SKM-1 treated with dmso at 0.1 percent for 144 hours (cell line): ENCODE results near the gene PLXDC1.
A peak's percentile ranks its signal among the peaks of the same experiment; 100 is the strongest.

Source experiments
- DNase-seq: peaks from one replicate; lab custom pipeline; 2025; ENCODE audit not compliant: unreplicated experiment; lab: John Stamatoyannopoulos, UW

The PLXDC1 gene

DNA sequence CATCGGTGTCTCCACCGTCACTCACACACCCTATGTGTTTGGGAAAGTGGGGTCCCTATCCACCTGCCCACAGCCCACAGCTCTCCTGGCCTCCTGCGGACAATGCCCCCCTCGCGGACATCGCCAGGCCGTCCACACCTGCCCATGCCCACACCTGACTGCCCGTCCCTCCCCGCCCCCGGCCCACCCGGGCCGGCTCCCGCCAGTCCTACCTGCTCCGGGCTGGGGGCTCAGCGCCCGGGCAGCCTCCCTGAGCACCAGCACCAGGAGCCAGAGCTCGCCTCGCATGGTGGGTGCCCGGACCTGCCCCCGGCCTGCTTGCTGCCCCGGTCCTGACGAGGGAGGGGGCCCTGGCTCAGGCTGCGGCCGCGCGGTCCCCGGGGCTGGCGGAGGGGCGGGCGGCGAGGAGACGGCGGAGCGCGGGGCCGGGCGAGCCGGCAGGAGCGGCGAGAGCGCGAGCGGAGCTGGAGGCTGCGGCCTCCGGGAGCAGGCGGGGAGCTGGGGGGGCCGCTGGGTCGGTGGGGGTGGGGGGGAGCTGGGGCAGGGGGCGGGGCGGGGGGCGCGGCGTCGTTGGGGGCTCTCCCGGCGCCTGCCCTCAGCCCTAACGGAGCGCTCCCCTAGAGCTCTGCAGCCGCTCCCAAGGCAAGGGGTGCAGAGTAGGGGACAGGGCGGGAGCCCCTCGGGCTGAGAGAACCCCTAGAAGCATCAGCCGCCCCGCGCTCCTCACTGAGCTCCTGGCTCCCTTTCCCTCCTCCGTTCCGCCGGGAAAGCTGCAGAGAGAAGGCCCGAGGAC lies at the start of gene PLXDC1:
Gene PLXDC1 (minus strand): TSS at position 488 of the 793 bp plus-strand sequence. CDS start 200 bp downstream, at position 288.
- DNase-seq = no peak

DNA sequence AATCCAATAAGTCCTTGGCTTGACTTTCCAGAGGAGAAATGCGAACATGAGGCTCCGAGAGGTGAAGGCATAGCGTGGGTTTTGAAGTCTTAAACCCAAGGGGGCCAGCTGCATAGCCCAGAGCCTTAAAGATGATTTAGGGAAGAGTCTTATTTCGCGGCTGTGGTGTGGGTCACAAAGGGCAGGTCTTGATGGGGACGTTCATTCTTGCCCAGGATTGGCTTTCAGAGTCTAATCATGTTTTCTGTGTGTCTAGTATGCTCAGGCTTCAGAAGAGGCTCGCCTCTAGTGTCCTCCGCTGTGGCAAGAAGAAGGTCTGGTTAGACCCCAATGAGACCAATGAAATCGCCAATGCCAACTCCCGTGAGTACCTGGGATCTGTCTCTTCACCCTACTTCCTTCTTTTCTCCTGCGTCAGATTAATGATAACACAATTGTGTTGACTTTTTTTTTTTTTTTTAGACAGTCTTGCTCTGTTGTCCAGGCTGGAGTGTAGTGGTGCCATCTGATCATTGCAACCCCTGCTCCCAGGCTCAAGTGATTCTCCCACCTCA lies 49.6 kb upstream of the PLXDC1 start:
- DNase-seq = no peak

DNA sequence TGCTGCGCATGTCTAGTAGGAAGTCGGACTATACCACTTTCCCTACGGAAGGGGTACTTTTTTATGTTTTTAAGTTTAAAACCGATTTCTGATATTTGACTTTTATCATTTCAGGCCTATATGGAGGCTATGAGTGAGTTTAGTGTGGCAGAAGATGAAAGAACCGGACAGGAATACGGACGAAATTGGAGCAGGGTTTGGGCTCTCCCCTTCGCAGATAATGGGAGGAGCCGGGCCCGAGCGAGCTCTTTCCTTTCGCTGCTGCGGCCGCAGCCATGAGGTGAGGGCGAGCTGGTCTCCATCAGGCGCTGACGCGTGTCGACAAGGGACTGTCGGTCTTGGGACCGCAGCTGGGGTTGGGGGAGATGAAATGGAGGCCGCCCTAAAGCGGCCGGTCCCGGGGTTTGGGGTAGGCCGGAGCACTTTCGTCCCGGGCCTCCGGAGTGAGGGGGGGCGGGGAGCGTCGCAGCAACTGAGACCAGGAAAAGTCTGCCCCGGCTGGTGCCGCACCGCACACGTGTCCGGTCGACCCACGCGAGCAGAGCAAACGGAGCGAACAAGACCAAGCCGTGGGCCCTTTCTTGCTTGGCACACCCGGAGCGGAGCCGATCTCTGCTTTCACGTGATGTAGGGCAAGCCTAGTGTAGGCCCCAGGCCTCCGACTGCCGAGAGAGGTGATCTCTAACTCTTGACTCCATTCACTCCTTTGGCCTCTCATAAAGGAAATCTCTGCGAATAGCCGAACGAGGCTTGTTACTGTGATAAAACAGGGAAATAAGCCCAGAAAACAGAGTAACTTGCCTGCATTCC lies 48.8 kb upstream of the PLXDC1 start, which contains the start of gene RPL19:
Gene RPL19 (plus strand): TSS at position 214 of the 810 bp plus-strand sequence. CDS start 62 bp downstream, at position 276.
- peak; percentile 86 for DNase-seq

DNA sequence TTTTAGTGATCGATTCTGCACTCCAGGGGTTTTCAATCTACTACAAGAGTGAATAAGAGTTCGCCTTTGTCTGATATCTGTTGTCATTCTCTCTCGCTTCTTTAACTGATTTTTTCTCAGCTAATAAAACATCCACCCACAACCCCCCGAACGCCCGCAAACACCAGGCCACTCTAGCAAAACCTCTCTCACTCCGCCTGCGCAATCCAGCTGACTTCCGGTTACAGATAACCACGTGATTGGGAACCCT lies 48.3 kb upstream of the PLXDC1 start:
- peak; percentile 93 for DNase-seq

DNA sequence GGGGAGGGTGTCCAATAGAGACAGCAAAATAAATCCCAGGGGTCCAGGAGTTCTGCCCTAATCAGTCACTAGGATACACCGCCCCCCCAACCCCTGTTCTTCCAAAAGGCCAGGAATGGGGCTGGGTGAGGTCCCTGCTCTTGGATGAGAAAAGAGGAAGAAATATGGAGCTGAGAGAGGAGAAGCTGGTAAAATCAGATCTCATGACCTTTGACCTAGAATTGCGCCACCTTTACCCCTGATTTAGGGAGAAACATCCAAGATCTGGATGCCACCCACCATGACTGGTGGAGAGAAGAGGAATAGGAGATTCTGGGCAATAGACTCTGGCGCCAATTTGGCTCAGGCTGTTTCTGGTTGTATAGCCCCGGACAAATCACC lies 46.7 kb upstream of the PLXDC1 start:
- DNase-seq = no peak

DNA sequence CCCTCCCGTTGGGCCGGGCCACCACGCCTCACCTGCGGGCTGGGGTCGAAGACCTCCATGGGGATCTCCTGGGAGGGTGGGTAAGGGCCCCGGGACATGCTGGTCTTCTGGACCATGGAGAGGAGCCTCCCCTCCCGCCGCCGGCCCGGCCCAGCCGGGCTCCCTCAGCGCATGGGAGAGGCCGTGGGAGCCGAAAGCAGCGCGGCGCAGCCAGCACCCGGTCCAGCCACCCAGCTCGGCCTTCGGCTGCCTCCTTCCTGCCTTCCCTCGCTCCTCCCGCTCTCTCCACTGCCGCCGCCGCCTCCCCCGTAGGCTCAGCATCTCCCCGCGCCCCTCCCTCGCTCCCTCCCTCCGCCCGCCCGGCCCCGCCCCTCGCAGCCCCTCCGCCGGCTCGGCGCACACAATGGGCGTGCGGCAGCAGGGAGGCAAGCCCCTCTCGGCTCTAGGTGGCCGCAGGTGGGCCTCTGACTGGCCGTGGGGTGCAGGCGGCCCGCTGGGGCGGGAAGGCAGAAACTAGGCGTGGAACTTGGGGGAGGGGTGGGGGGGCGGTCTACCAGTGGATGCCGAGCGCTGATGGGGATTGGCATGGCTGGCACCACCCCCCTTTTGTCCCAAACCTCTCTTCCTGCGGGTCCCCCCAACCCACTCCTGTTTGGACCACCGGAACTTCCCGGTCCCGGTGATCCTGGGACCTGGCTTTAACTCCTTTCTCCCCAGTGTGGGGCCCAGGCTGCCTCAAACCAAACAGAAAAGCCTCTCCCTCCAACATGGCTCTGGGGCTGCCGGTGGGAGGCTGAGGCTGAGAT lies 46.1 kb upstream of the PLXDC1 start, which contains the start of gene CACNB1:
Gene CACNB1 (minus strand): TSS at position 290 of the 806 bp plus-strand sequence. CDS start 174 bp downstream, at position 116.
- DNase-seq = no peak

DNA sequence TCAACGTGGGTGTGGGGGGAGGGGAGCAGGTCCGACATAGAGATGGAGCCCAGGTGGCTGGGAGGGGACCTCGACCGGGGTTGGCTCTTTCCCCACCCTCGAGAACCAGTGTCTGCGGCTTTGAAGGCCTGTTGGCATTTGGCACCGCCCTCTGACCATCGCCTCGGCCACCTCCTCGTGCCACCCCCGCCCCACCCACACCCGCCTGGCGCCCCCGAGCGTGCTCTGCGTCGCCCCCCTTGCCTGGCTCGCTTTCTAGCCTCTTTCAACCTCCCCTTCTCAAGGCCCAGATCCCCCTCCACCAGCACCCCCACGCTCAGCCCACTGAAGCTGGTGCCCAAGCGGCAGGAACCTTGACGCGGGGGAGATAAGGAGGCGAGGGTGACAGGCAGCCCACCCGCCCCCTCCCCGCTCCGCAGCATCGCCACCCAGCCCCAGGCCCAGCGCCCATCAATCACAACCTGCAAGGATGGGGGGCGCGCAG lies 45.4 kb upstream of the PLXDC1 start:
- no peak for DNase-seq

DNA sequence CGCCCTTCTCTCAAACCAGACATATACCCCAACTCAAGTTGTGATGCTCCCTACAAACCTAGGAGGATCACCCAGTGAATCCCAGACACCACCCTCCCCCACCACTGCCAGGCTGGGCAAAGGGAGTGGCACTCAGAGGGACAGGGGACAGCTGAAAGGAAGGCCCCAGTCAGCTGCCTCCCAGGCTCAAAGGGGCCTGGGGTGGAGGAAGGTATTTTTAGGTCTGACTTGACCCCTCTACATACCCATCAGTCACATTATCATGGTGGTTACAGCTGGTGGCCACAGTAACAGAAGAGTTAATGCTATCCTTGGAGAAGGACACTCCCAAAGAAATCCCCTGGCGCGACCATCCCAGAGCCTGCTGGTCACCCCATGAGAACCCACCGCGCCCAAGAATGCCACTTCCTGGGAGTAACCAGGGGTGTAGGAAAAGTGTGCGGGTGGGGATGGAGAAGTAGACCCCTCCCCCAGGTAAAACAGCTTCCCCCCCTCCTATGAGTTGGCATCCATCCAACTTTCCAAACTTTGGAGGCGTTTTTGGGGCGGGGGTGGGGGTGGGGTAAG lies 44.9 kb upstream of the PLXDC1 start:
- DNase-seq = no peak

DNA sequence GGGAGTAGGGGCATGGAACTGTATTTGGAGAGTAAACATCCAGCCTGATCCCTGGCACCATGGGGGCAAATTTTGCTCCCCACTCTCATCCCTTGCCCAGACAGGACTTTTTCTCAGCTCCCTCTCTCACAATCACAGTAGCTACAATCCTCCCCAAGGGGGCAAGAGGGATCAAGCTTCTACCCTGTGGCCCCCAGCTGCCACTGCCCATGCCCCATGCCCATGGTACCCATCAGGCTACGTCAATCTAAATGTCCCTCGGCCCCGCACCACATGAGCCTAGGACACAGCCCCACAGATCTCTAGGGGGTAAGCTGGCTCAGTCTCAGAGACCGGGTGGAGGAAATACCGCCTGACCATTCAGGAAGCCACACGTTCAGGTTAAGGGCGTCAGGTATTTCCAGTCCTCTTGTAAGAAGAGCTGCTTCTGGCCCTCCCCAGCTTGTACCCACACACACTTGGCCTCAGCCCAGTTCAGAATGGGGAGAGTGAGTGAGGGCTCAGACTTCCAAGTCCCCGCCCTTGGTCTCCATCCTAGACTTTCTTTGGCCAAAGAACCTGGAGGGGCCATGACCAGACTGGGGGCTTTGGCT lies 44.2 kb upstream of the PLXDC1 start:
- DNase-seq = no peak

DNA sequence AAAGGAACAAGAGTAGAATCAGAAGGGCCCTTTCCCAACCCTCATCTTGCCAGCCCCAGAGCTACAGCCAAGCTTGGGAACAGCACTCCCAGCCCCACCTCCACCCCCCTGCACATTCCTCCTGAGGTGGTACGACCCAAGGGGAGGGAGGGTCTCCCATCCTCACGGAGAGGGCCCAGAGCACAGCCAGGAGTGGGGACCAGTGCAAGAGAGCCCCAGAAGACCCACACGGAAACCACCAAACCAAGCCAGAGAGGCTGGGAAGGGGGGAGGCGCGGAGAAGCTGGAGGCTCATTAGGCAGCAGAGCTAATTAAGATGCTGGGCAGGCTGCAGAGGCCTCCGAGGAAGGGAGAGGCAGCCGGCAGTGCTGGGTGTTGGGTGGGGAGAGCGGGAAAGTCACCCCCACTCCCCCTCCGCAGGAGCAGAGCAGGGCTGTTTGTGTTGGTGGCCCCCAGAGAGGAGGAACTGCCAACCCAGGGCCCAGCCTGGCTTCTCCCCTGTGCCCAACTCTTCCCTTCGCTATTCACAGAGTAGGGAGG lies 43.6 kb upstream of the PLXDC1 start:
- DNase-seq = no peak

DNA sequence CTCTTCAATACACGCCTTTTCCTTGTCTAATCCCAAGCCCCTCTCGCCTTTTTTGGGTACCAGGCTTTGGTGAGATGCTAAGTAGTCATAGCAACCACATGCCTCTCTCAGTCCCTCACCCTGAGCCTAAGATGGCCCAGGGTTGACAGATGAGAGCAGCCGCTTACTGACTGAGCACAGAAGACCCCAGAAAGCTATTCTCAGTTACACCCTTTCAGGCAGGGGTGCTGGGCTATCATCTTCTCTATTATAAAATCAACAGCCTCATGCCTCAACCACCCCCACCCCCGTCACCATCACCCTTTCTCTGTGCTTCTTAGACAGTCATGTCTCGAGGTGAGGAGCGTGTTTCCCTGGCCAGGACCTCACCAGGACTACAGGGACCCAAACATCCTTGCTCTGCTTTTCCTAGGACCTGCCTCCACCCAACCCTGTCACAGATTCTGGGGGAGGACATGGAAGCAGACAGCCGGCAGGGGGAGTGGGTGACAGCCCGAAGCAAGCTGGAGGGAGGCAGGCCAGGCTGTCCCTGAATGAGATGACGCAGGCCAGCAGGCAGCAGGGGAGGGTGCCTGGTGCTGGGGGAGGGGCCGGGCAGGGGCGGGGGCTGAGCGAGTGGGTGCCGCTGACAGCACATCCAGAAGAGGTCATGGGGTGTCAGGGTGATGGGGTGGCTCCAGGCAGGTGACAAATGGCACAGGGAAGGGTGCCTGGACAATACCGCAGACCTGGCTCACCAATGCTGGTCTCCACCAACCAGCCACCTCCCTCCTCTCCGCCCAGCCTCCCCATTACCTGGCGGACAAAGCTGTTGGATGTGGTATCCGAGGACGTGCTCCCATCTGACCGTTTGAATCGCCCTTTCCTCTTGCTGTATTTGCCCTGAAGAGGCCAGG lies 42.9 kb upstream of the PLXDC1 start:
- DNase-seq = peak; percentile 44

DNA sequence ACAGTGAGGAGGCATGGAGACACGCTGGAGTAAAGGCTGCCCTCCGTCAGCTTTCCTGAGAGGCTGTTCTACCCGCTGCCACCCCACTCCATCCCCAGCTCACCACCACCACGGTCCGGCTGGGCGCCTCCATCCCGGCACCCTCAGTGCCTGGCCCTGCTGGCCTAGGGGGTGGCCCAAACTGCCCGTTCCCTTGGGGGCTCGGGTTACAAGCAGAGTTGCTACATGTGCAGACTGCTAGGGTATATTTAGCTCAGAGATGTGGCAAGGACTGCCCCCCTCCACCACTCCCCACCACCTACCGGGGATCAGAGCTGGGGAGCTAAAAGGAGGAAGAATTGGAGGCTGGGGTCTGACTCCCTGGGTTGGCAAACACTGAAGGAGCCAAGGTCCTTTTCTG lies 41.9 kb upstream of the PLXDC1 start:
- DNase-seq = no peak

DNA sequence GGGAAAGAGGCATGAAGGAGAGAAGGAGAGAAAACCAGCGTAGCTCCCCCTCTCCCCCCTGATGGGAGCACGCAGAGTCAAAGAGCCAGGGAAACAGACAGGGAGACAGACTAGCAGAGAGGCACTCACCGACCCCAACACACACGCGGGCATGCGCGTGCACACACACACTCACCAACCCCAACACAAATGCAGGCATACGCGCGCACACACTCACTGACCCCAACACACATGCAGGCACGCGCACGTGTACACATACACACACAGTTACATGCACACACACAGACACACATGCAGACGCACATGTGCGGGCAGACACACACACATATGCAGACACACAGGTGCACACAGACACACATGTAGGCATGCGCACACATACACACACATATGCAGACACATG lies 41.5 kb upstream of the PLXDC1 start:
- no peak for DNase-seq

DNA sequence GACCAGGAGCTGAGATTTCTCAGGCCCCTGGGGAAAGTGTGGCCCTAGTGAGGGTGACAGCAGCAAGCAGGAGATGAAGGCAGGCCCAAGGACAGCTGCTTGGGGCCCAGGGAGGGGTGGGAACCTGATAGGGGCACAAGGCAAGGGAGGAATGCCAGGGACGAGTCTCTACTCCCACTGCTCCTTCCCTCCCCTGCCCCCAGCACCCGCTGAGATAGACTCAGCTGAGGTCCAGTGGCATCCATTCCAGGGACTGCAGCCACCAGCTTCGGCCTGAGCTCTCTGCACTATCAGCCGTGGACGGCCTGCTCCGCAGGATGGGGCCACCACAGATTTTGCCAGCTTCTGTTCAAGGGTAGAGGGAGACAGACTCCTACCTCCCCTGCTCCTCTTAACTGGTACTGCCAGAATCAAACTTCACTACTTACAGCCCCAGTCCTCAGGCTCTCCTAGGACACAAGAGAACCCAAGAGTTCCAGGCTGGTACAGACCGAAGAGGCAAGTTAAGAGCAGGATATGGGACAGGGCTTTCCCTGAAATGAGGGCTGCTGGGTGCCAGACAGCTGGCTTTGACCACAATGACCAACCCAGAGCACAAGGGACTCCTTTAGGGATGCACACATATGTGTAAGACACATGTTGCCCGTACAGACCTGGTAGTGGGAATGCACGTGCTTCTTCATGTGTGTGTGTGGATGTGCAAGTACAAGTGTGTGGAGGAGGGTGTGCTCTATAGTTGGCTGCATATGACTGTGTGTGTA lies 40.5 kb upstream of the PLXDC1 start:
- DNase-seq = no peak

DNA sequence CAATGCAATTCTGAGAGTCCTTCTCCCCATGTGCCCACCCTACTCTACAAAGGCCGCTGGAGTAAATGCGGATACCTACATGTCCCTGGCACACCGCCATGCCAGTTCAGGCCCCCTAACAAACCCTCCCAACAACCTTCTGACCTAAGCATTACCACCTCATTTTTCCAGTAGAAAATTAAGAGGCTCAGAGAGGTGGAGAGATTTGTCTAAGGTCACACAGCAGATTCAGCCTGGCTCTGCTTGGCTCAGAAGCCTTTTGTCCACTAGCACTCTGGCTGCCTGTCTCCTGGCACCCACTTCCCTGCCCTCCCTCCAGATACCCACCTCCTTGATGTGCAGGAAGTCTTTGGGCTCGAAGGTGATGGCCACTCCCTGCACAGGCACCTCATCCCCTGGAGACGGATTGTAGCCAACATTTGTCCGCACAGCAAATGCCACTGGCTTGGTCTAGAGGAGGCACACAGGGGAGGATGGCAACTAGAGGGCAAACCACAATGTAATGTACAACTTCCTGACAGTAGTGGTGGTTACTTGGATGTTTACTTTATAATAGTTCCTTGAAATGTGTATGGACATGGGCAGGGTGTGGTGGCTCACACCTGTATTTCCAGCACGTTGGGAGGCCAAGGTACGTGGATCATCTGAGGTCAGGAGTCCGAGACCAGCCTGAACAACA lies 35.9 kb upstream of the PLXDC1 start:
- peak; percentile 17 for DNase-seq

DNA sequence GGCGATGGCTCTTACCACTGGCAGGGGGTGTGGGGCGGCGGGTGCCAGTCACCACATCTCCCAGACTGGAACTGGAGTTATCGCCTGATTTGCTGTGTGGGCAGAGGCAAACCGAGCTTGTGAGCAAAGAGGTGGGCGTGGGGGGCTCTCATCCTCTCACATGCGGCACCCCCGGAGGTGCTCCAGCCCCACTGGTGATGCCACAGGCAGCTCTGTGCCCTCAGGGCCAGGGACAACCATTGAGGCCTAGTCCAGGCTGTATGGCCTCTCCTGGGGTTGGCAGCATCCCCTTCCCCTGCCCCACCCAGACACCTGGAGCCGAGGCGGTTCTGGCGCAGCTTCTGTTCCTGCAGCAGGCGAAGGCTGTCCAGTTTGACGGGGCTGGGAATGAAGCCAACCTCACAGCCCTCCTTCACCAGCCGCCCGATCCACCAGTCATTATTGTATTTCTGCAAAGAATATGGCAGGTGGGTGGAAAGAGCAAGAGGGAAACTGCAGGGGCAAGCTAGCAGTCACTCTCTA lies 35.1 kb upstream of the PLXDC1 start:
- DNase-seq = no peak

DNA sequence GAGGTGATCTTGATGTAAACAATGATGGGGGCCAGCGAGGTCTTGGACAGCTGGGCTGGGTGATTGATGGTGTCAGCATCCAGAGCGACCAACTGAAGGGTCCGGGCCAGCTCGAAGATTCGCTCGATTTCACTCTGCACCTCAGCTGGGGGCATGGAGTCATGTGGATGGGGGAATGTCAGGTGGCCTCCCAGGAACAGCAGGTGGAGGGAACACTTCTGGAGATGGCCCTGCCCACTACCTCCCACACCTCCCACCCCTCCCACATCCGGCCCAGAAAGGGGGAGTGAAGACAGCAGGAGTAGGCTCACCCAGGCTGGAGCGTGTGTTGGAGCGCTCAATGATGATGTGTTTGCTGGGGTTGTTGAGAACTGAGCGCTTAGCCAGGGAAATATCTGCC lies 32.3 kb upstream of the PLXDC1 start:
- DNase-seq = no peak

DNA sequence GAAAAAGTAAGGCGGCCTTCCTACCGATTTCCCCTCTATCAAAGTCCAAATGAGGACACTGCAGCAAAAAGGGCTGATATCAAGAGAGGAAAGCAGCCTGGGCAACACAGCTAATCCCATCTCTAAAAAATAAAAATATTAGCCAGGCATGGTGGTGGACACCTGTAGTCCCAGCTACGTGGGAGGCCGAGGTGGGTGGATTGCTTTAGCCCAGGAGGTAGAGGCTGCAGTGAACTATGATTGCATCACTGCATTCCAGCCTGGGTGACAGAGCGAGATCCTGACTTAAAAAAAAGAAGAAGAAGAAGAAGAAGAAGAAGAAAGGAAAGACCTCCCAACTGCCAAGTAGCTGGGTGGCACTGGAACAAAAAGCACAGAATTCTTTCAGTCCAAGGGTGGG lies 31.6 kb upstream of the PLXDC1 start:
- no peak for DNase-seq
